Effector memory CD8-positive, alpha-beta T cell (primary cell): ENCODE data around the gene RPA3.
A peak's percentile ranks its signal among the peaks of the same experiment; 100 is the strongest.

ENCODE experiments used
- ATAC-seq: fragments of 150-1000 bp; cut with Tn5 transposase; replicated peaks from 2 replicates; pipeline ENCODE4 v1.10.0; 2021; ENCODE audit warnings: mild to moderate bottlenecking, moderate library complexity
- DNase-seq, 3 experiments: peaks; one replicate each; pipeline ENCODE4 v3.0.0; 2021
- H3K27ac Mint-ChIP-seq, 2 donors: one replicate each; pipeline ENCODE4 v1.8.0; 2022; ENCODE audit warnings: mild to moderate bottlenecking in 2 of 2, mixed read lengths in 2 of 2, moderate library complexity in 2 of 2
- H3K27me3 Mint-ChIP-seq, 2 donors: one replicate each; pipeline ENCODE4 v1.8.0; 2022; ENCODE audit warnings: mixed read lengths in 2 of 2
- H3K36me3 Mint-ChIP-seq: one replicate; pipeline ENCODE4 v1.8.0; 2022; ENCODE audit warnings: mild to moderate bottlenecking, moderate library complexity, mixed read lengths; ENCODE audit not compliant: insufficient read depth
- H3K4me1 Mint-ChIP-seq, 2 donors: one replicate each; pipeline ENCODE4 v1.8.0; 2022; ENCODE audit warnings: low read depth in 2 of 2, mixed read lengths in 2 of 2
- H3K4me3 Mint-ChIP-seq, 2 donors: one replicate each; pipeline ENCODE4 v1.8.0; 2022; ENCODE audit warnings: mild to moderate bottlenecking in 2 of 2, mixed read lengths in 2 of 2, moderate library complexity in 2 of 2
- H3K9me3 Mint-ChIP-seq, 2 donors: one replicate each; pipeline ENCODE4 v1.8.0; 2022; ENCODE audit warnings: mixed read lengths in 2 of 2

RPA3 gene

GRCh38 chr7:7713730-7714129 lies 4.7 kb downstream of the RPA3 start:
- no peaks in the 10 kb centered on the region for H3K9me3 Mint-ChIP-seq
- ATAC-seq (no peak), DNase-seq (no peak)
- no peak overlapping the region for H3K4me3 Mint-ChIP-seq
- H3K27ac Mint-ChIP-seq = no peak overlapping the region
- peaks cover 3 to 19% of the 10 kb centered on the region in 2 donors for H3K4me1 Mint-ChIP-seq
- H3K36me3 Mint-ChIP-seq = no peaks in the 10 kb centered on the region
- H3K27me3 Mint-ChIP-seq = no peaks in the 10 kb centered on the region

GRCh38 chr7:7710469-7710868 lies 7.9 kb downstream of the RPA3 start:
- H3K4me3 Mint-ChIP-seq = no peak overlapping the region
- no peaks in the 10 kb centered on the region for H3K9me3 Mint-ChIP-seq
- no peak overlapping the region for H3K27ac Mint-ChIP-seq
- H3K4me1 Mint-ChIP-seq = peaks cover 9 to 25% of the 10 kb centered on the region in 2 donors
- H3K36me3 Mint-ChIP-seq = no peaks in the 10 kb centered on the region
- H3K27me3 Mint-ChIP-seq = no peaks in the 10 kb centered on the region
- DNase-seq (no peak), ATAC-seq (no peak)

- H3K27me3 Mint-ChIP-seq = no peaks in the 10 kb centered on the region
- no peaks in the 10 kb centered on the region for H3K36me3 Mint-ChIP-seq
- peaks cover 9 to 25% of the 10 kb centered on the region in 2 donors for H3K4me1 Mint-ChIP-seq
- DNase-seq (no peak), ATAC-seq (no peak)
- H3K27ac Mint-ChIP-seq = no peak overlapping the region
- H3K9me3 Mint-ChIP-seq = no peaks in the 10 kb centered on the region
- no peak overlapping the region for H3K4me3 Mint-ChIP-seq
These were observed 9.1 kb downstream of the RPA3 start for GRCh38 chr7:7709291-7709690.

GRCh38 chr7:7707806-7708205 lies 10.6 kb downstream of the RPA3 start:
- no peak for ATAC-seq
- no peak overlapping the region for H3K27ac Mint-ChIP-seq
- H3K27me3 Mint-ChIP-seq = no peaks in the 10 kb centered on the region
- H3K36me3 Mint-ChIP-seq = no peaks in the 10 kb centered on the region
- DNase-seq = no peak
- H3K4me1 Mint-ChIP-seq = peaks cover 8 to 21% of the 10 kb centered on the region in 2 donors
- H3K9me3 Mint-ChIP-seq = no peaks in the 10 kb centered on the region
- no peak overlapping the region for H3K4me3 Mint-ChIP-seq

- Mint-ChIP-seq H3K4me3 (no peak overlapping the region), H3K4me1 (peaks cover 8 to 21% of the 10 kb centered on the region in 2 donors), H3K9me3 (no peaks in the 10 kb centered on the region), H3K36me3 (no peaks in the 10 kb centered on the region), H3K27me3 (no peaks in the 10 kb centered on the region), H3K27ac (no peak overlapping the region)
- ATAC-seq (no peak), DNase-seq (no peak)
These were observed 11.2 kb downstream of the RPA3 start for GRCh38 chr7:7707246-7707645.

- peaks cover 8 to 24% of the 10 kb centered on the region in 2 donors for H3K4me1 Mint-ChIP-seq
- no peak for DNase-seq
- no peaks in the 10 kb centered on the region for H3K27me3 Mint-ChIP-seq
- no peaks in the 10 kb centered on the region for H3K36me3 Mint-ChIP-seq
- H3K4me3 Mint-ChIP-seq = no peak overlapping the region
- no peaks in the 10 kb centered on the region for H3K9me3 Mint-ChIP-seq
- ATAC-seq = no peak
- H3K27ac Mint-ChIP-seq = peak overlapping the region in 1 of 2 donors; percentile 15
These were observed 11.7 kb downstream of the RPA3 start for GRCh38 chr7:7706556-7707172.

GRCh38 chr7:7706101-7706511 lies 12.3 kb downstream of the RPA3 start:
- Mint-ChIP-seq H3K4me1 (peaks cover 8 to 27% of the 10 kb centered on the region in 2 donors), H3K4me3 (no peak overlapping the region), H3K36me3 (no peaks in the 10 kb centered on the region), H3K27ac (peak overlapping the region in 1 of 2 donors; percentile 15), H3K9me3 (no peaks in the 10 kb centered on the region), H3K27me3 (no peaks in the 10 kb centered on the region)
- DNase-seq (no peak), ATAC-seq (no peak)

GRCh38 chr7:7705318-7705717 lies 13.1 kb downstream of the RPA3 start:
- H3K4me1 Mint-ChIP-seq = peaks cover 6 to 23% of the 10 kb centered on the region in 2 donors
- DNase-seq = no peak
- H3K36me3 Mint-ChIP-seq = peaks cover 2% of the 10 kb centered on the region
- H3K27me3 Mint-ChIP-seq = no peaks in the 10 kb centered on the region
- no peak overlapping the region for H3K4me3 Mint-ChIP-seq
- no peak for ATAC-seq
- H3K27ac Mint-ChIP-seq = no peak overlapping the region
- H3K9me3 Mint-ChIP-seq = no peaks in the 10 kb centered on the region

GRCh38 chr7:7704867-7705266 lies 13.5 kb downstream of the RPA3 start:
- peaks cover 2% of the 10 kb centered on the region for H3K36me3 Mint-ChIP-seq
- no peak overlapping the region for H3K4me3 Mint-ChIP-seq
- DNase-seq (no peak), ATAC-seq (no peak)
- peaks cover 6 to 22% of the 10 kb centered on the region in 2 donors for H3K4me1 Mint-ChIP-seq
- no peaks in the 10 kb centered on the region for H3K9me3 Mint-ChIP-seq
- H3K27me3 Mint-ChIP-seq = no peaks in the 10 kb centered on the region
- no peak overlapping the region for H3K27ac Mint-ChIP-seq

- H3K4me1 Mint-ChIP-seq = peaks cover 10 to 23% of the 10 kb centered on the region in 2 donors
- no peak overlapping the region for H3K4me3 Mint-ChIP-seq
- H3K9me3 Mint-ChIP-seq = no peaks in the 10 kb centered on the region
- ATAC-seq (no peak), DNase-seq (no peak)
- no peak overlapping the region for H3K27ac Mint-ChIP-seq
- H3K36me3 Mint-ChIP-seq = peaks cover 2% of the 10 kb centered on the region
- no peaks in the 10 kb centered on the region for H3K27me3 Mint-ChIP-seq
These were observed 15.0 kb downstream of the RPA3 start for GRCh38 chr7:7703427-7703826.

- peaks cover 2% of the 10 kb centered on the region for H3K36me3 Mint-ChIP-seq
- no peak overlapping the region for H3K27ac Mint-ChIP-seq
- DNase-seq (no peak), ATAC-seq (no peak)
- H3K4me3 Mint-ChIP-seq = no peak overlapping the region
- no peaks in the 10 kb centered on the region for H3K27me3 Mint-ChIP-seq
- no peaks in the 10 kb centered on the region for H3K9me3 Mint-ChIP-seq
- peaks cover 10 to 23% of the 10 kb centered on the region in 2 donors for H3K4me1 Mint-ChIP-seq
These were observed 15.6 kb downstream of the RPA3 start for GRCh38 chr7:7702826-7703225.

- DNase-seq (no peak), ATAC-seq (no peak)
- Mint-ChIP-seq H3K9me3 (no peaks in the 10 kb centered on the region), H3K4me3 (no peak overlapping the region), H3K27me3 (no peaks in the 10 kb centered on the region), H3K36me3 (peaks cover 2% of the 10 kb centered on the region), H3K4me1 (peaks cover 10 to 26% of the 10 kb centered on the region in 2 donors), H3K27ac (peak overlapping the region in 1 of 2 donors; percentile 6)
These were observed 16.9 kb downstream of the RPA3 start for GRCh38 chr7:7701527-7701926.

- peak overlapping the region; percentile 49 to 50 for H3K27ac Mint-ChIP-seq
- no peak for DNase-seq
- no peak for ATAC-seq
These were observed 18.4 kb downstream of the RPA3 start for GRCh38 chr7:7699970-7700369.

GRCh38 chr7:7699380-7699779 lies 19.0 kb downstream of the RPA3 start:
- peaks cover 8 to 22% of the 10 kb centered on the region in 2 donors for H3K4me1 Mint-ChIP-seq
- H3K27me3 Mint-ChIP-seq = no peaks in the 10 kb centered on the region
- peak overlapping the region; percentile 49 to 50 for H3K27ac Mint-ChIP-seq
- DNase-seq (no peak), ATAC-seq (no peak)
- H3K4me3 Mint-ChIP-seq = no peak overlapping the region
- peaks cover 2% of the 10 kb centered on the region for H3K36me3 Mint-ChIP-seq
- no peaks in the 10 kb centered on the region for H3K9me3 Mint-ChIP-seq

More at GRCh38 chr7:7699970-7700369, 18.4 kb downstream of the RPA3 start:
- Mint-ChIP-seq H3K9me3 (no peaks in the 10 kb centered on the region), H3K36me3 (peaks cover 2% of the 10 kb centered on the region), H3K27me3 (no peaks in the 10 kb centered on the region), H3K4me3 (no peak overlapping the region), H3K4me1 (peaks cover 8 to 18% of the 10 kb centered on the region in 2 donors)
